Mesothelial cell of epicardium (in vitro differentiated cells): ENCODE data around the gene NAV2. TPM values are rescaled to one million over a fixed set of nuclear protein-coding genes. Genes with fewer than 3 reads are reported as not detected.

Experiments
- DNase-seq, 2 experiments: peaks; one replicate each; pipeline ENCODE4 v3.0.0; 2021; ENCODE audit warnings: low spot score in 2 of 2; ENCODE audit not compliant: unreplicated experiment in 2 of 2
- H3K27ac Mint-ChIP-seq: 2 replicates; pipeline ENCODE4 v1.8.0; 2021; ENCODE audit warnings: mixed read lengths
- H3K27me3 Mint-ChIP-seq: 2 replicates; pipeline ENCODE4 v1.8.0; 2021; ENCODE audit warnings: low read depth, mixed read lengths
- H3K36me3 Mint-ChIP-seq: 2 replicates; pipeline ENCODE4 v1.8.0; 2021; ENCODE audit warnings: mixed read lengths
- H3K4me1 Mint-ChIP-seq: 2 replicates; pipeline ENCODE4 v1.8.0; 2021; ENCODE audit warnings: mixed read lengths
- H3K4me3 Mint-ChIP-seq: 2 replicates; pipeline ENCODE4 v1.8.0; 2021; ENCODE audit warnings: mild to moderate bottlenecking, moderate library complexity, mixed read lengths
- H3K9me3 Mint-ChIP-seq: 2 replicates; pipeline ENCODE4 v1.8.0; 2021; ENCODE audit warnings: mixed read lengths
- CTCF ChIP-seq: fragments of 200-600 bp; sonication (generic); IDR thresholded peaks from one replicate; pipeline ENCODE4 v1.5.0; 2021; ENCODE audit warnings: antibody characterized with exemption; ENCODE audit not compliant: unreplicated experiment
- total RNA-seq: library from RNA; stranded (reverse); gene quantifications from 3 replicates; pipeline ENCODE4 v1.2.1, GENCODE V29; 2021

Gene NAV2
- total RNA-seq: 63.1 to 69.8 TPM (median 67.7 TPM) in 3 replicates

- H3K9me3 Mint-ChIP-seq: no peaks in the 10 kb centered on the region
- peaks cover 25% of the 10 kb centered on the region for H3K27me3 Mint-ChIP-seq
- no peak for TF ChIP-seq CTCF
- peak; percentile 80 to 91 for DNase-seq
- H3K4me3 Mint-ChIP-seq: peak within 1 kb of the TSS; percentile 95
- H3K36me3 Mint-ChIP-seq: no peaks in the 10 kb centered on the region
- H3K4me1 Mint-ChIP-seq: peaks cover 50% of the 10 kb centered on the region
- H3K27ac Mint-ChIP-seq: peak within 1 kb of the TSS; percentile 100
These were observed at the start of gene NAV2 for GRCh38 chr11:19712281-19713195. TSS of gene NAV2 (plus strand) at chr11:19712837. CDS start at chr11:19713696, 859 bp downstream.

- no peak for TF ChIP-seq CTCF
- no peak overlapping the region for H3K27ac Mint-ChIP-seq
- DNase-seq: no peak
- H3K4me3 Mint-ChIP-seq: no peak overlapping the region
- H3K9me3 Mint-ChIP-seq: no peaks in the 10 kb centered on the region
- H3K27me3 Mint-ChIP-seq: no peaks in the 10 kb centered on the region
- peaks cover 5% of the 10 kb centered on the region for H3K4me1 Mint-ChIP-seq
- no peaks in the 10 kb centered on the region for H3K36me3 Mint-ChIP-seq
These were observed 49.4 kb upstream of the NAV2 start for GRCh38 chr11:19663206-19663605.

- no peaks in the 10 kb centered on the region for H3K36me3 Mint-ChIP-seq
- H3K4me3 Mint-ChIP-seq: no peak overlapping the region
These were observed 47.6 kb upstream of the NAV2 start for GRCh38 chr11:19664886-19665548.

GRCh38 chr11:19666951-19667350, 45.7 kb upstream of the NAV2 start:
- H3K9me3 Mint-ChIP-seq: no peaks in the 10 kb centered on the region
- H3K4me1 Mint-ChIP-seq: peaks cover 5% of the 10 kb centered on the region
- DNase-seq: no peak
- no peak overlapping the region for H3K4me3 Mint-ChIP-seq
- H3K27ac Mint-ChIP-seq: no peak overlapping the region
- TF ChIP-seq CTCF: no peak
- H3K27me3 Mint-ChIP-seq: no peaks in the 10 kb centered on the region
- H3K36me3 Mint-ChIP-seq: no peaks in the 10 kb centered on the region

More at GRCh38 chr11:19664886-19665548, 47.6 kb upstream of the NAV2 start:
- no peak for DNase-seq
- no peak for TF ChIP-seq CTCF
- no peaks in the 10 kb centered on the region for H3K9me3 Mint-ChIP-seq
- no peaks in the 10 kb centered on the region for H3K27me3 Mint-ChIP-seq
- H3K4me1 Mint-ChIP-seq: peaks cover 5% of the 10 kb centered on the region
- no peak overlapping the region for H3K27ac Mint-ChIP-seq

- H3K36me3 Mint-ChIP-seq: no peaks in the 10 kb centered on the region
- no peaks in the 10 kb centered on the region for H3K9me3 Mint-ChIP-seq
- DNase-seq: no peak
- H3K27me3 Mint-ChIP-seq: no peaks in the 10 kb centered on the region
- no peak overlapping the region for H3K27ac Mint-ChIP-seq
- H3K4me1 Mint-ChIP-seq: peaks cover 9% of the 10 kb centered on the region
- no peak overlapping the region for H3K4me3 Mint-ChIP-seq
- no peak for TF ChIP-seq CTCF
These were observed 43.1 kb upstream of the NAV2 start for GRCh38 chr11:19669511-19669910.
